H1 (cell line): ENCODE results near the gene DIP2C. TPM values are rescaled to one million over a fixed set of nuclear protein-coding genes. Genes with fewer than 3 reads are reported as not detected.

Experiments
- CTBP2 ChIP-seq: IDR thresholded peaks from 2 replicates; pipeline ENCODE4 v1.7.0; 2011; ENCODE audit warnings: borderline replicate concordance, mild to moderate bottlenecking, moderate library complexity, mixed read lengths, low read length; ENCODE audit not compliant: insufficient read depth, insufficient read length
- MAX ChIP-seq: IDR thresholded peaks from 2 replicates; pipeline ENCODE4 v1.6.1; 2012; ENCODE audit warnings: inconsistent platforms
- POLR2A ChIP-seq, 2 experiments: IDR thresholded peaks; 1 replicate in 1 of 2; 2 replicates in 1 of 2; pipeline ENCODE4 v1.6.1; 2011; ENCODE audit warnings: low read depth in 2 of 2, low read length in 2 of 2, mild to moderate bottlenecking in 2 of 2; ENCODE audit errors: control extremely low read depth in 1 of 2
- POLR2AphosphoS5 ChIP-seq: IDR thresholded peaks from 2 replicates; pipeline ENCODE4 v1.6.1; 2011; ENCODE audit warnings: low read depth, low read length
- YY1 ChIP-seq: IDR thresholded peaks from 2 replicates; pipeline ENCODE4 v1.6.1; 2011; ENCODE audit warnings: low read depth, mild to moderate bottlenecking, low read length
- polyA plus RNA-seq, 7 experiments: library from polyadenylated mRNA; depleted of rRNA in 3 of 7; stranded (reverse) in 5 of 7; unstranded in 2 of 7; fragments of >200 nt in 5 of 7; fragments of 200-250 nt in 2 of 7; gene quantifications; 1 replicate in 5 of 7; 2 replicates in 1 of 7; 4 replicates in 1 of 7; pipeline versions ENCODE4 v1.2.1 to v1.2.3, GENCODE V29; 2011 to 2013; ENCODE audit warnings: missing spikeins in 2 of 7, mixed read lengths in 2 of 7
- total RNA-seq: library from RNA; stranded (reverse); fragmentation: NEBNext Ultra II Directional; extraction: Animal tissue kit (Norgen Biotek cat#: 25700); gene quantifications from 2 replicates; pipeline ENCODE4 v1.2.1, GENCODE V29; 2021

The DIP2C gene
- total and polyA plus RNA-seq, 2 of the 8 experiments (the other 6 are each of a cell fraction or from before 2014, with no cell fraction given), result 3.8 to 9.3 TPM

GRCh38 chr10:360653-361052 is 328.8 kb downstream of the DIP2C start (continued):
- TF ChIP-seq YY1, result no peak
- TF ChIP-seq MAX, result no peak
- no peak for TF ChIP-seq CTBP2
- TF ChIP-seq POLR2AphosphoS5, result no peak
- no peak for TF ChIP-seq POLR2A (IDR thresholded peaks at IDR 0.05; ENCODE audit: control extremely low read depth in 1 of 2, low read depth in 2 of 2, low read length in 2 of 2)
- TF ChIP-seq, all 59 proteins: peak for 0
